CD4-positive, alpha-beta T cell treated with Interleukin-1 beta for 1 hour (primary cell): ENCODE data around the gene ACKR2.
"Not testable (repeated sequence)": the region's sequence is repeated elsewhere in the genome, so short reads cannot be mapped to it uniquely, and the experiment has no call there.

Source experiments
- DNase-seq, 2 donors: peaks; one replicate each; pipeline ENCODE4 v3.0.0-alpha.2; 2020 to 2022

Gene ACKR2

DNA sequence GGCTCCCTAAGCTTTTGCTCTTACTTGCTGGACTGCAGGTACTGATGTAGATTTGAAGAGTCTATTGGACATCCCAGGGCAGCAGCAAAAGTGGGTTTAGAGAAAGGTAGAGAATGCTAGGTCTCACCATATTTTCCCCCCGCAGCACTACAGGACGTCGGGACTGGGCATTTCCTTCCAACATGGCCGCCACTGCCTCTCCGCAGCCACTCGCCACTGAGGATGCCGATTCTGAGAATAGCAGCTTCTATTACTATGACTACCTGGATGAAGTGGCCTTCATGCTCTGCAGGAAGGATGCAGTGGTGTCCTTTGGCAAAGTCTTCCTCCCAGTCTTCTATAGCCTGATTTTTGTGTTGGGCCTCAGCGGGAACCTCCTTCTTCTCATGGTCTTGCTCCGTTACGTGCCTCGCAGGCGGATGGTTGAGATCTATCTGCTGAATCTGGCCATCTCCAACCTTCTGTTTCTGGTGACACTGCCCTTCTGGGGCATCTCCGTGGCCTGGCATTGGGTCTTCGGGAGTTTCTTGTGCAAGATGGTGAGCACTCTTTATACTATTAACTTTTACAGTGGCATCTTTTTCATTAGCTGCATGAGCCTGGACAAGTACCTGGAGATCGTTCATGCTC lies 55.2 kb downstream of the ACKR2 start:
- no peak for DNase-seq

DNA sequence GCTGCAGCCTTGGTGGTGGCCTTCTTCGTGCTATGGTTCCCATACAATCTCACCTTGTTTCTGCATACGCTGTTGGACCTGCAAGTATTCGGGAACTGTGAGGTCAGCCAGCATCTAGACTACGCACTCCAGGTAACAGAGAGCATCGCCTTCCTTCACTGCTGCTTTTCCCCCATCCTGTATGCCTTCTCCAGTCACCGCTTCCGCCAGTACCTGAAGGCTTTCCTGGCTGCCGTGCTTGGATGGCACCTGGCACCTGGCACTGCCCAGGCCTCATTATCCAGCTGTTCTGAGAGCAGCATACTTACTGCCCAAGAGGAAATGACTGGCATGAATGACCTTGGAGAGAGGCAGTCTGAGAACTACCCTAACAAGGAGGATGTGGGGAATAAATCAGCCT lies 56.0 kb downstream of the ACKR2 start:
- no peak for DNase-seq

DNA sequence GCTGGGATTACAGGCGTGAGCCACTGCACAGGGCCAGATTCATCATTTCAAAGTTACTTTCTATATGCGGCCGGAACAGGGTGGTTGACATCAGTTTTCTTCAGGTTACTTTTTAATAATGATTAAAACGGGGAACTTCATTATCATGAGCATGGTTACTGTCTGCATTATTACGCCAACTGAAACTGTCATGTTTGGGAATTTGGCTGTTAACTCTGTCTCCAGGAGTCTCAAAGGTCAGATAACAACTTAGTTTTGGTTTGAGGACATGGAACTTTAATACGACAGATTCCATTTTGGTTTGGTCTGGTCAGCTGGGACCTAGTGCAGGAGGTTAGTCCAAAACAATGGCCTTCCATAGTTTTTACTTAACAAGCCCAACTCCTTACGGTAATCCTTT lies 57.9 kb downstream of the ACKR2 start:
- DNase-seq, result no peak

DNA sequence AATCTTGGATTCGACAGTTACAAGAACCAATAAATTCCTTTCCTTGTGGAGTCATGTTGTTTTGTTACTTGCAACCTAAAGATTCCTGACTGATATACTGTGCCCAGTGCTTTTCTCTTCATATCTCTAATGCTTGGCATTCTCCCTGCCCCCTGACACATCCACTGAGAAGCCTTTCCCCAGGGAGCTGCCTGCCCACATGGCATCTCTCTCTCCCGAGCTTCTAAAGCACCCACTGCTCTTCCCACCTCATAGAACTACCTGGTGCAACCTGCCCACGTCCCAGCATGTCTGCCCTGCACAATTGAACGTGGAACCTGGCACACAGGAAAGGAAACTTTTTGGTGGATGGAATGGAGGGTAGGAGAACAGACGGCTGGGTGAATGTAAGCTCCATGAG lies 59.6 kb downstream of the ACKR2 start:
- no peak for DNase-seq

DNA sequence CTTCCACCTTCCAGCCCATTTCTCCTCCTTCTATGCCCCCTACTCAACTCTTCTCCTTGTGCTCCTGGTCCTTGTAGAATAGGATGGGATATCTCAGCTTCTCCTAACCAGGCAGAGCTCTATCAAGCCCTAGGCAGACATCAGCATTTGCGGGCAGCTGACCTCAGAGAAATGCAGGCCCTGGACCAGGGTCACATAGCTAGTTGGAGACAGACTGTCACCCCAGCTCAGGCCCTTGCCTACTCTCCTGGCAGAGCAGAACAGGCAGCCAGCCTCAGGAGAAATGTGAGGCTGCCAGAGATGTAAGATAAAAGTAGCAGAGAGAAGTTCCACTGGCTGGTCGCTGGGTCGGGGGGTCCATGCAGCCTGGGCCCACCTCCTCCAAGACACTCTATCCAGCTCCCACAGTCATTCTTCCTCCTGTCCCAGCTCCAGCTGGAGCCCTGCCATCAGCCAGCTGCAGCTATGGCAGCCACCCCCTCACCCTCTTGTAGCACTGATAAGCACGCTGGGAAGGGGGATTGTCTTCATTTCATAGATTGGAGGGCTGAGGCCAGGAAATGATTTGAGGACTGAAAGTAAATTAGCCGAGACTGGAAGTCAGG lies 62.4 kb downstream of the ACKR2 start:
- no peak for DNase-seq

DNA sequence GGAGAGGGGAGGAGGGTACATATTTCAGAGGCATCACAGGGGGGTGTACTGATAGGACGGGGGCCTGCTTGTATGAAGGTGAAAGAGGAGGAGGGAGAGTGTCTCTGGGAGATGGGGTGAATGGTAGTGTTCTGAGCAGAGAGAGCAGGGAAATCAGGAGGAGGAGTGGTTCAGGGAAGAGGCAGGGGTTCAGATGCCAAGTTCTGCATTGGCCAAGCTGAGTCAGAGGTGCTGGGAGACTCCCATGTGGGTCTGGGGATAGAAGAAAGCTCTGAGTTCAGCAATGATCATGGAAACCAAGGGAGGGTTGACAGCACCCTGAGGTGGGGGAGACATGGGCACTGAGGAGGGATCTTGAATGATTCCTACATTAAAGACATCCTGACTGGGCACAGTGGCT lies 63.5 kb downstream of the ACKR2 start:
- DNase-seq, result no peak

DNA sequence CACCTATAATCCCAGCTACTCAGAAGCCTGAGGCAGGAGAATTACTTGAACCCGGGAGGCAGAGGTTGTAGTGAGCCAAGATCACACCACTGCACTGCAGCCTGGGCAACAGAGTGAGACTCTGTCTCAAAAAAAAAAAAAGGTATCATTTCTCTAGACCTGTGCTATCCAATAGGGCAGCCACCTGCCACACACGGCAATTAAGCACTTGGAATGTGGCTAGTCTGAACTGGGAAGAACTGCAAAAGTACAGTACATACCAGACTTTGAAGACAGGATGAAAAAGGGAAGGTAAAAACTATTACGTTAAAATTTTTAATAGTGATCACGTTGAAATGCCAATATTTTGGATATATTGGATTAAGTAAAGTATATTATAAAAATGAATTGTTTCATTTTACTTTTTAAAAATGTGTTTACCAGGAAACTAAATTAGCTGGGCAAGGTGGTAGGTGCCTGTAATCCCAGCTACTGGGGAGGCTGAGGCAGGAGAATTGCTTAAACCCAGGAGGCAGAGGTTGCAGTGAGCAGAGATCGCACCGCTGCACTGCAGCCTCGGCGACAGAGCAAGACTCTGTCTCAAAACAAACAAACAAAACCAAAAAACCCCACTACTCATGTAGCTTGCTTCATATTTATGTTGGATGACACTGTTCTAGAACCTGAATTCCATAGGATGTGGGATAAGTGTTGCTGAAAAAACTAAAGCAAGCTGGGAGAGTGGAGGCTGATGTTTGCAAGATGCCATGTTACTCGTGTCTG lies 64.2 kb downstream of the ACKR2 start:
- DNase-seq, result no peak

DNA sequence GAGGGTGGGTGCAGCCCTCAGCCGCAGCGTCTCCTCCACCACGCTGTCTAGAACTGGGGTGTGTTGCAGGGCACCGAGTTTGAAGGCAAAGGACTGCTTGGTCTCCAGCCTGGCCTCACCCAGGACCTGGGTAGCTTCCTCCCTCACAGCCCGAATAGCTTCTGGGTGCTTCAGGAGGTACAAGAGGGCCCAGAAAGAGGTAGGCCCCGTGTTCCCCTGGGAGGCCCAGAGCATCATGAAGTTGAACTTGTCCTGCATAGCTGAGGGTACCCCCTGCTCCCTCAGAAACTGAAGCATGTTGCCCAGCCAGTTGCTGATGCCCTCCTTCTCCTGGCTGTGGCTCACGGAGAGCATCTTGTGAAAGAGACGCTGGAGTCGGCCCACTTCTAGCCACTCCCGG lies 65.5 kb downstream of the ACKR2 start:
- no peak for DNase-seq

DNA sequence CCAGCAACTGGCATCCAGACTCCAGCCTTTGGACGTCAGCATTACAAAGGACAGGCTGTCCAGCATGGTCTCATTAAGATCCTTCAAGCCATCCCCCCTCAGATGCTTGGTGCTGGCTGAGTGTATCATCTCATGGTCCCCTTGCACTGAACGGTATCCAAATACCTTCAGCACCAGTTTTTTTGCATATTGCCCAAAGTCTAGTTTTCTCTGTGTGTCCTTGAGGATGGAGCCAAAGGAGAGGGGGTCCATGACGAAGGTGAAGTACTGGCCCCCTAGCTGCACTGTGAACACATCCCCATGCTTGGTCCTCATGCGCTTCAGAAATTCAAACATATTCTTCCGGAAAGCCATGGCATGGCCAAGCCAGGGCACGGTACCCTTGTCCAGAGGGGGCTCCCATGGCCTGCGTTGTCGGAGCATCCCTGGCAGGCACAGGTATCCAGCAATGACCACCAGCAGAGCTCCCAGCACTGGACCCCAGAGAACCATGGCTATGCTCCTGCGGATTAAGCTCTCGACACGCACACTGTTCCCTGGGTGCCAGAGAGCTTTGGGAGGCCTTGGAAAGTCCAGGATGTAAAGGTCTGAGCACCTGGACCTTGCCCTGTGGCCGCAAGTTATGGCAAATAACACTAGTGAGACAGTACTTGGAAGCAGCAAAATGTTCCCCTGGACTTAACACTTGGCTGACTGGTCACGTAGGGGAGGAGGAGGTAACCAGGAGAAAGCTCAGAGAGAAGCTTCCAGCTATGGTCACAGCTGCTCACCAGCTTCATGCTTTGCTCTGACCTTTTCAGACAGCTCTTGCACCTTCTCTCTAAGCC lies 66.3 kb downstream of the ACKR2 start, which contains the start of gene CYP8B1:
Gene CYP8B1, minus strand, starts transcription at position 555 of the 827 bp plus-strand sequence. Its CDS starts 63 bp downstream, at position 492.
- DNase-seq, result no peak

DNA sequence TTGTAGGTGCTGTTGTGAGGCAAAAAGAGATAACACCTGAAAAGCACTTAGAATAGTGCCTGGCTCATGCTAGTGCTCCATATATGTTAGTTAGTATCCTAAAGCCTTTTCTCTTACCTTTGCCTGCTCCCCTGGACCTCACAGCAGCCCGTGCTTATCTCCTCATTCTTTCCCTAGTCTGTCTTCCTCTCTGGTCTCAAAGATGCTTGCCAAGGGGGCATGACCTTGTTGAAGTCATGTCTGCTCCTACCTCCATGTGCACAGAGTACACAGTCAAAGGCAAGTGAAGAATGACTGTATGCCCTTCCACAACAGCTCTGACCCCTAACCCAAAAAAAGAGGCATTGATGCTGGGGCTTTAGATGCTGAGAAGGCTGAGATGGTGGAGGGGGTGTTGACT lies 67.2 kb downstream of the ACKR2 start:
- no peak for DNase-seq

DNA sequence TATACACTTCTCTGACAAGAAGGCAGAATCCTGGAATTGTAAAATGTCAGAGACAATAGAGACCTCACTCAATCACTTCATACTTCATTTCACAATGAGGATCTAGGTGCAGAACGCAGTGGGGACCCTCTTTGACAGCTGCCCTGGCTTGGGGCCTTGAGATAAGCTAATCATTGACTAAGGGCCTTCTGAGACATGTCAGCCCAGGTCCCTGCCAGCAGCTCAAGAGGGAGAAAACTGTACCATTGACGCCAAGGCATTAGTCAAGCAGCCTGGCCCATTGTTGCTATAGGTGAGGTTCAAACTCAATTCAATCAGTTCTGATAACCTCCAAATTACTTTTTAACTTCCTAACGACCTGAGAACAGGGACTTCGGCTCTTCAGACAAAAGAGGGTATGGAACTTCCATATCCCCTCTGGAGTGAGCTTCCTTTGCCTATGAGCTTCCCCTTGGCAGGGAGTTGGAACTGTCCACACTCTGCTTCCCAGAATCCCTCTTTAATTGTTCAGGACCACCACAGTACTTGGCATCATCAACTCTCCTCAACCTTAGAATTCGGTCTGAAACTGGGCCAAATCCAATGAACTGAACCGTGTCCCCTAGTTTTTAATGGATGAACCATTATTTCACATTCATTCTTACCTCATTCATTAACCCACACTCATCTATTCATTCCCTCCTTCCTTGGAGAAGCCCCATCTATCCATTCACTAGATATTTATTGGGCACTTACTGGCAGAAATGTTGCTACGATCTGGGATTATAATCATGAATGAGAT lies 67.9 kb downstream of the ACKR2 start:
- DNase-seq, result no peak

DNA sequence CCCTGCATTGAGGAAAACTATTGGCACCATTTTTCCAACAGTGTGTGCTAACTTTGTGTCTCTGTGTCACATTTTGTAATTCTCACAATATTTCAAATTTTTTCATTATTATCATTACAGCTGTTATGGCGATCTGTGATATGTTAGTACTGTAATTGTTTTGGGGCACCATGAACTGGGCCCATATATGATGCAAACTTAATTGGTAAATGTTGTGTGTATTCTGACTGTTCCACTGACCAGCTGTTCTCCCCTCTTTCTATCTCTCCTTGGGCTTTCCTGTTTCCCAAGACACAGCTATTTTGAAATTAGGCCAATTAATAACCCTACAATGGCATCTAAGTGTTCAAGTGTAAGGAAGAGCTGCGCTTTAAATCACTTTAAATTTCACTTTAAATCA lies 68.6 kb downstream of the ACKR2 start:
- DNase-seq, result no peak

DNA sequence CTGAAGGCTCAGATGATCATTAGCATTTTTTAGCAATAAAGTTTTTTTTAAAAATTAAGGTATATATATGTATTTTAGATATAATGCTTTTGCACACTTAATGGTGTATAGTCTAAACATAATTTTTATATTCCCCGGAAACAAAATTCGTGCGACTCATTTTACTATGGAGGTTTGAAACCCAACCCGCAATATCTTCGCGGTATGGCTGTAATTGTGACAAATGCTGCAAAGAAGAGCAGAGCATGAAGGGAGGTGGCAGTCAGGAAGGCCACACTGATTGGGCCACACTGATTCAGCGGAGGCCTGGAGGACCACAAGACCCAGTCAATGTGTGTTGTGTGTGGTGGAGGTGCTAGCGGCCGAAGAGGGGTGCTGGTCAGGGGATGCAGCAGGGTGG lies 70.9 kb downstream of the ACKR2 start:
- DNase-seq, result no peak

DNA sequence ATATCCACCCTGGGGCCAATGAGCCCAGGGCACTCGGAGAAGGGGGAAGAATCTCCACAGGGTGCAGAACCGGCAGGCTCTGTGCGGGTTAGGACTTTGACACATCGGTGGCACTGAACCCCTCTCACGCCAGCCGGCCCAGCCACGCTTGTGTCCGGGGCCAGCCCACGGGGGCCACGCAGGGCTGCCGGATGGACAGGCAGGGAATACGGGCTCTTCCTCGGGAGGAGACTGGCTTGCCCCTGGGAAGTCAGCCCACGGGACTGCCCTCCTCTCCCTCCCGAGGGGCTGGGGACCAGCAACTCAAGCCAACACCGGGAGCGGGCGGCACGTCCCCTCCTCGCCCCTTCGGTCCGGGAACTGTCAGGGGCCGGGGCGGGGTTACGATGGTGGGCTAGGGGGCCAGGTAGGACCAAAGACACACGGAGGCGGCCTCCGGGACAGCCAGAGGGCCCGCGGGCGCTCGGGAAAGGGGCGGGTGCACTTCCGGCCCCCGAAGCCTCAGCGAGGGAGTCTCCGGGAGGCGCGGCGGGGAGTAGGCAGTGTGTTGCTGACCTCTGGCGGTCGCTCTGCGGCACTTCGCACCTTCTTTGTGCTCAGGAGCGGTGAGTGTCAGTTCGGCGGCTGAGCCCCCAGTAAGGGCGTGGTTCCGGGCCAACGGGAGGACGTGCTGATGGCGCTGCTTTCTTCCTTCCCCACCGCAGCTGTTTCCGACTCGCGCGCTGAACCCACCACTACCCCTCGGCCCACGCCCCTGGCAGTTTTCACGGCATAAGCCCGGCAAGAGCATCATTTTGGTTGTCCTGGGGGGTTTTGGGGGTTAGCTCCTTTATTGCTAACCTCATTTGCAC lies 71.6 kb downstream of the ACKR2 start:
- DNase-seq, result peak; percentile 90

DNA sequence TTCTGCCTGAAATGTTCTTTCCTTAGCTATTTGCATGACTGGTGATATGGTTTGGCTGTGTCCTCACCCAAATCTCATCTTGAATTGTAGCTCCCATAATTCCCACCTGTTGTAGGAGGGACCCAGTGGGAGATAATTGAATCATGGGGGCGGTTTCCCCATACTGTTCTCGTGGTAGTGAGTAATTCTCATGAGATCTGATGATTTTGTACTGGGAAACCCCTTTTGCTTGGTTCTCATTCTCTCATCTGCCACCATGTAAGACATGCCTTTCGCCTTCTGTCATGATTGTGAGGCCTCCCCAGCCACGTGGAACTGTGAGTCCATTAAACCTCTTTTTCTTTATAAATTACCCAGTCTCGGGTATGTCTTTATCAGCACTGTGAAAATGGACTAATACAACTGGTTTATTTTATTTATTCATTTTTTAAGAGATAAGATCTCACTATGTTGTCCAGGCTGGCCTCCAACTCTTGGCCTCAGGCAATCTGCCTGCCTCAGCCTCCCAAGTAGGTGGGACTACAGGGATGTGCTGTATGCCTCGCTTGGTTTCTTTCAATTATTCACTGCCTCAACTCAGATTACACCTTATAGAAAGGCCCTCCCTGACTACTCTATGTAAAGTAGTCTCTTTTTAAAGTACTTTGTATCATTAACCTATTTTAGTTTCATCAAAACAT lies 74.1 kb downstream of the ACKR2 start:
- not testable (repeated sequence) for DNase-seq

DNA sequence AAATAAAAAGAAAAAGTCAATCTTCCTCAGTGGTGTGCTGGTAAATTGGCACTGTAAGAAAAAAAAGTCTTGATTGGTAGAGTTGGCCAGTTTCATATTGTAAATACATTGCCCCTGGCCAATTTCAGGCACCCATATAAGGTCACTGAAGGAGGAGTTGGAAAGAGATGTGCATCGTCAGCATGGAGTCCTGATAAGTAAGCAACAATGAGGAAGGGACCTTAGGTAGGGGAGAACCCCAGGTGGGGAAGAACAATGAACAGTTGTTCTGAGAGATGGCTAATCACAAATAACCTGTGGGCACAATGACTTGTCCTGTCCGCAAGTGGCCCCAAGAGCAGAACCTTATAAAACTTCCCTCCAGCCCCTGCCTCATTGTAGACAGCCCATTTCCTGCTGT lies 75.1 kb downstream of the ACKR2 start:
- no peak for DNase-seq

DNA sequence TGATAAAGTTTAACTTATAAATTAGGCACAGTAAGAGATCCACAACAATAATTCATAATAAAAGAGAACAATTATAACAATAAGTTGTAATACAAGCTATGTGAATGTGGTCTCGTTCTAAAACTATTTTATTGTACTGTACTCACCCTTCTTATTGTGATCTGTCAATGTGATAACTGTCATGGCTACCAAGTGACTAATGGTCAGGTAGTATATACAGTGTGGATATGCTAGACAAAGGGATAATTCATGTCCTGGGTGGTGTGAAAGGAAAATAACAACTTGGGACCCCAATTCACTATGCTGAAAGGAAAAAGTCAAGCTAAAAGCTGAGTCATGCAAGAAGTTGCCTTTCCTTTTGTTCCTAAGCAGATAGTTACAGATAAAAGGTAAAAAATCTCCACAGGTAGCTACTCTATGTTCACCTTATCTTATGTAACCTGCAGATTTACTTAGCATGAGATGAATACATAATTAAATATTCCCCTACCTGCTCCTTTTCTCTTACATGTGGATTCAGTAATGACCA lies 77.1 kb downstream of the ACKR2 start:
- no peak for DNase-seq

DNA sequence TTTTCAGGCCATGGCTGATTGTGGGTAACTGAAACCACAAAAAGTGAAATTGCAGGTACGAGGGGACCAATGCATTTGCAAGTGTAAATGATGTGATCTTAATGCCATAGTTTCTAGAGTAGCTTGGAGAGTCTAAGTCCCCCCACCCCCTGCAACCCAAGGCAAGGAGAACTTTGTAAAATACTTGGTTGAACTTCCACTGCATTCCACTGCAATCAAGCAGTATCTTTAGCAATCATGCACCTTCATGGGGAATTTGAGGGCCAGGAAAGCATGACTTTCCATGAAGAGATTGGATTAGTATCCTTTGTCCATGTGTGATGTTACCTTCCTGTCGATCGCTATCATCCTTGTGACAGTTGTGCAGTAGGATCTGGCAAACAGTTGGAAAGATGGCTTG lies 77.8 kb downstream of the ACKR2 start:
- DNase-seq, result no peak

DNA sequence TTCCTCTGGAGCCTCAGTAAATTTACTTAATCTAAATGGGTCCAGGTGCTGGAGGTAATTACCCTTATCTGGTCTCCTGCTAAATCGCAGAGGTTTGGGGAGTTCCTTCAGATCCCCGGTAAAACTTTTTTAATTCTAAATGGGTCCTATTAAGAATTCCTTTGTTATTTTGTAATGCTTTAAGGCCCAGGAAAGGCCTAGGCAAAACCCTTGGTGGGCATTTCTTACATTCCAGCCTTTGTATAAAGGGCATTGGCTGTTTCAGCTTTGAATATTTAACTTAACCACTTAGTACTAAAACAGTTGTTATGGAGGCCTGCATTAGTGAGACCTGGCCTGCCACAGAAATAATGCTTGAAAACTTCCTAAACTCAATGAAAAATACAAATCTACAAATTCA lies 81.8 kb downstream of the ACKR2 start:
- no peak for DNase-seq

DNA sequence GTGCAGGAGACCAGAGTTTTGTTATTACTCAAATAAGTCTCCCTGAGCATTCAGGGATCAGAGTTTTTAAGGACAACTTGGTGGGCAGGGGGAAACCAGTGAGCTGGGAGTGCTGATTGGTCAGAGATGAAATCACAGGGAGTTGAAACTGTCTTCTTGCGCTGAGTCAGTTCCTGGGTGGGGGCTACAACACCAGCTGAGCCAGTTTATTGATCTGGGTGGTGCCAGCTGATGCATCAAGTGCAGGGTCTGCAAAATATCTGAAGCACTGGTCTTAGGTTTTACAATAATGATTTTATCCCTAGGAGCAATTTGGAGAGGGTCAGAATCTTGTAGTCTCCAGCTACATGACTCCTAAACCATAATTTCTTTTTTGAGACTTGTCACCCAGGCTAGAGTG lies 82.9 kb downstream of the ACKR2 start:
- DNase-seq, result no peak

DNA sequence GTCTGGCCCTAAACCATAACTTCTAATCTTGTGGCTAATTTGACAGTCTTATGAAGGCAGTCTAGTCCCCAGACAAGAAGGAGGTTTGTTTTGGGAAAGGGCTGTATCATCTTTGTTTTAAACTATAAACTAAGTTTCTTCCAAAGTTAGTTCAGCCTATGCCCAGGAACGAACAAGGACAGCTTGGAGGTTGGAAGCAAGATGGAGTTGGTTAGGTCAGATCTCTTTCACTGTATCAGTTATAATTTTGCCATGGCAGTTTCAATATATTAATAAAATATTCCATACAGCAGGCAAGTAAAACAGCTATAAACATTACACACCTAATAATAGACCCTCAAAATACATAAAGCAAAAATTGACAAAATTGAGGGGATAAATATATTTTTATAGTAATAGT lies 83.6 kb downstream of the ACKR2 start:
- DNase-seq, result no peak
